Stromal cell of bone marrow (primary cell): ENCODE data around the gene CRYL1.
A peak's percentile ranks its signal among the peaks of the same experiment; 100 is the strongest.

Experiments
- DNase-seq: peaks from one replicate; pipeline ENCODE4 v3.0.0-alpha.2; 2012; ENCODE audit warnings: low read depth

The CRYL1 gene

DNA sequence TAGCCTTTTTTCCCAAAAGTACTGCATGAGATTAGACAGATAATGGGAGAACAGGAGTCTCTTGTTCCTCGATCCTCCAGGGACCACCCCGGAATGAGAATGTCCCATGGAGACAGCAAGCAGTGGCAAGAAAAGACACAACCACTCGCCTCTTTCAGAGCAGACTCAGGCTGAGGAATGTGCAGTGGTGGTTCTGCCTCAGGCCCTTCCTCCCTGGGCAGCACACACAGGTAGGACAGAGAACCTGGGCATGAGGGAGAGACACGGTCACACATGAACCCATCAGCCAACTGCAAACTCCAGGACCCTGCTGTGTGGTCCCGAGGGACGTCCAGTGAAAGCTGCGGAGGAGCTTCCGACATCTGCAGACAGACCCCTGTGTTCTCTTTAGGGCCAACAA, 31.0 kb downstream of the CRYL1 start:
- no peak for DNase-seq

DNA sequence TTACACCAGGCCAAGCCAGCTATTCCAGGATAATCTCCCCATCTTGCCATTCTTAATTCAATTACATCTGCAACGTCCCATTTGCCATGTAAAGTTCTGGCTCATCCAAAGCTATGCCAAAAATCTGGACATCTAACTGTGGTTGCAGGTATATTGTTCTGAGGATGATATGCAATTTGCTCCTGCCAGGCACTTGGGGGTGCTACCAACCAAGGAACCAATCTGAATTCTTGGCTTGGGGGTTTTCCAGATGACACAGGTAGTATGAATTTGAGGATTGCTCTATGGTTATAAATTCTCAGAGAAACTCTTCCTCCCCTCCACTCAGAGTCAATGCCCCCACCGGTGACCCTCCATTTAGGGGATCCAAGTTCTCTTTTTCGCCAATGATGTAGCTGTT, 33.0 kb downstream of the CRYL1 start:
- no peak for DNase-seq

DNA sequence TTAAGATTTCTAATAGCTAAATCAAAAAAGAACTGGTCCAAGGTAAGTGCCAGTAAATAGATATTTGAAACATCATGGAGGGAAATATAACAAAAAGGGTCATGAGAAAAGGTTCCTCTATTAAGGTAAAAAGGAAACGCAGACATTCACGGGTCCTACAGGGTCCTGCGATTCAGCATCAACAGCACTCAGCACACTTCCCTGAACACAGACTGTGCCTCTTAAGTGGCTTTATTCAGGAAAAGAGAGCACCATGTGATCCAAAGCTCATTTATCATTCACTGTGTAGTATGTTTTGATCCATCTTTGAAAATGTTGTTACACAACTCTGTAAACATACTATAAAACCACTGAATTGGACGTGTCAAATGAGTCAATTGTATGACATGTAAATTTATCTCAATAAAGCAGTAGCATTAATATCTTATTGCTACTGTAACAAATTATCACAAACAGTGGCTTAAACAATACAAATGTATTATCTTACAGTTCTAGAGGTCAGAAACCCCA, 33.7 kb downstream of the CRYL1 start:
- DNase-seq = no peak

DNA sequence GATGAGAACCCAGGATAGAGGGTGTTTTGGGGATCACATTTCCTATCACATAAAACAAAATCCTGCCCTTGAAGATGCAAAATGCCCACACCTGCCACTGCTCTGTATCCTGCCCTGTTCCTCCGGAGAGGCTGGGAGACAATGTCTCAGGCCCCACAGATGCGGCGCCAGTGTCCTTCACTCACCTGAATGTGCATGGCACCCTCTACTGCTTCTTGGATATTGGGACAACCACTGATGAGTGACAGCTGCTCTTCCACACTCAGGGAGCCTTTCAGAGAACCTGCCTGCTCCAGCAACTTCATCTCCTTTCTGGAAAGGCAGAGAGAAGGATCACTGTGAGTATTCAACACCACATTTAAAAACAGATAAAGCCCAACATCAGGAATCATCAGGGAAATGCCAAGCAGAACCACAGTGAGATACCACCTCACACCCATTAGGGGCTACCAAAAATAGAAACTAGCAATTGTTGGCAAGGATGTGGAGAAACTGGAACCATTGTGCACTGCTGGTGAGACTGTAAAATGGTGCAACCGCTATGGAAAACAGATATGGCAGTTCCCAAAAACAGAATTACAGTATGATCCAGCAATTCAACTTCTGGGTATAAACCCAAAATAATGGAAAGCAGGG, 36.4 kb downstream of the CRYL1 start:
- no peak for DNase-seq

DNA sequence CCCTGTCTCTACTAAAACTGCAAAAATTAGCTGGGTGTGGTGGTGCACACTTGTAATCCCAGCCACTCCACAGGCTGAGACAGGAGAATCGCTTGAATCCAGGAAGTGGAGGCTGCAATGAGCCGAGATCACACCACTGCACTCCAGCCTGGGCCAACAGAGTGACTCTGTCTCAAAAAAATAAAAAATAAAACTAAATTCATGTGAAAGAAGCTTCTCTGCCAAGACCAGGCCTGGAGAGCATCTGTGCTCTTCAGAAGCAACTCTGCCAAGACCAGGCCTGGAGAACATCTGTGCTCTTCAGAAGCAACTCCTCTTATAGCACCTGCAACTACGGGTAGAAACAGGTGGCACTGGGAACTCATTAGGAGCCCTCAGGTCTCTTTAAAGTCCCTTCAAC, 37.7 kb downstream of the CRYL1 start:
- no peak for DNase-seq

DNA sequence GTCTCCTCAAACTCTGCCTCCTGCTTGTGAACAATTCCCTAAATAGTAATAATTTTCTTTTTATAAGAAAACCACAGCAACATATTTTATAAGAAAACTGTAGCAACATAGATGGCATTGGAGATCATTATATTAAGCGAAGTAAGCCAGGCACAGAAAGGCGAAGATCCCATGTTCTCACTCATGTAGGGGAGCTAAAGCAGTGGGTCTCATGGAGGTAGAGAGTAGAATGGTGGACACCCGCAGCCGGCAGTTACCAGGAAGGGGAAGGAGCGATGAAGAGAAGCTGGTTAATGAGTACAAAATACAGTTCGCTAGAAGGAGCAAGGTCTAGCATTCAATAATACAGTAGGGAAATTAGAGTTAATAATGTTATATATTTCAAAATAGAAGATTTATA, 42.9 kb downstream of the CRYL1 start:
- no peak for DNase-seq

DNA sequence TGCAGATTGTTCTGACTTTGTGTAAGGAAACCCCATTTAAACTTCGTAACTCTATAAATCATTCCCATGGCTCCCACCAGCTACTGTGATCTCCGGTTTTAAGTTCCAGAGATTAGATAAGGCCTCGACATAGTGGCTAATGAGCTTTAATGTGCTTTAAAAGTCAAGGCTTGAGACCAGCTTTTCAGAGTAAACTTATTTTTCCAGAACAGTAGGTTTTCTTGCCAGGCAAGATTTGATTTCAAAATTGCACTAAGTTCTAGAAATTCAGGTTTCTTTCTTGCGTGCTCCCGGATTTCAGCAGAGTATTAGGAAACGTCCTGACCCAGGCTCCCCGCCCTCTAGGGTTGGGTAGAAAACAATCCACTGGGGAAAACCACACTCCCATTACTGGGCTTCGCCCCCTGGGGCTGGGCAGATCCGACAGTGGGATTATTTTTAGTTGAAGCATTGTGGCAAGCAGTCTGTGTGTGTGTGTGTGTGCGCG, 43.3 kb downstream of the CRYL1 start:
- no peak for DNase-seq

DNA sequence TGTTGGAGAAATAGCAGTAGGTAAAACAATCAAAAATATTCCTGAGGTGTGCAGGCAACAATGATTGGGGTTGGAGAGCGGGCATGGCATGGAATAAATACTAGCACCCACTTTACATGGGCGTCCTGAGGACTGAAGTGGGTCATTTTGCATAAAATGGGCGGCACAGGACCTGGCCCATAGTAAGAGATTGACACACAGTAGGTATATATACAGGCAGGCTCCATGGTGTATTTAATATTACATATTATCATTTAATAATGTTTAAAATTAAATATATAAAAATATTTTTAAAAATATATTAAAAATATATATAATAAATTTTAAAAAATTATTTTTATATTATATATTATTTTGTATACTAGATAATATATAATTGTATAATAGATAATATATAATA, 48.3 kb downstream of the CRYL1 start:
- DNase-seq = no peak

DNA sequence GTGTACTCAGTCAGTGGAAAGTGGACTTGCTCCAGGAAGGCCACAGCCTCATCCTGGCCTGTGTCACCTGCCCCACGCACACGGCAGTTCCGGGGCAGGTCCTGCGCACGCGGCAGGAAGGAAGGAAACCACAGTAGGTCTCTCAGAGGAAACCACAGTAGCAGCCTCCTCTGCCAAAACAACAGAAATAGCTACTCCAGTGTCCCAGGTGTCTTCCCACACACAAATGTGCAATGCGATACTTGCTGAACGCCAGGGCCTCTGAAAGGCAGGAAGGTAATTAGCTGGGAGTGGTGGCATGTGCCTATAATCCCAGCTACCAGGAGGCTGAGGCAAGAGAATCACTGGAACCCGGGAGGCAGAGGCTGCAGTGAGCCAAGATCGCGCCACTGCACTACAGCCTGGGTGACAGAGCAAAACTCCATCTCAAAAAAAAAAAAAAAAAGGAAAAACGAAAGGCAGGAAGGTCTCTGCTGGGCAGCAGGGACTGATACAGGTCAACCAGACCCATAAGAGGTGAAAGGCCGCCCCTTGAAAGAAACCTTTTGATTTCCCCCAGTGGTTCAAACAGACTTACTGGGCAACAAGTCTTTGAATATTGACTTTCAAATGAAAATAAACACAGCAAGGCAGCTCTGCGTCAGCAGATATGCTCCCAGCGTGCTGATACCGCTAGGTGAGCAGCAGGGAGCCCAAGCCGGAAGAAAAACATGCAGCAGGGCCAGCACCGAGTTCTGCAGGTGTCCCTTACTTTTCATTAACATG, 49.5 kb downstream of the CRYL1 start:
- no peak for DNase-seq

DNA sequence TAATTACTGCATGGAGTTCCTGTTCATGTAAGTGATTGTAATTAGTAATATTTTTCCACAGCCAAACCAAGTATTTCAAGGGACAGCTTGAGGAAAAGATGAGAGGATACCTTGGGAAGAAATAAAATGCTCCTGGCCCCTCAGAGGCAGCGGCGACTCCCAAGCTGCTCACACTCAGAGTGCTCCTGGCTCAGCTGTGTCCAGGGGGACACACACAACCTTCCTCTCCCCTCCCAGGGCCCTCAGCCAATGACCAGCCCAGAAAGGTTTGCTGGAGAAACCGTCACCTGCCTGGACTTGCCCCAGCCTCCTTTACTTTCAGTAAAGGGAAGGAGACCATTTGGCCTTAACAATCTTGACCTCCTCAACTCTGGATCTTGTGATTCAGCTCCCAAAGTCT, 51.1 kb downstream of the CRYL1 start:
- DNase-seq = no peak

DNA sequence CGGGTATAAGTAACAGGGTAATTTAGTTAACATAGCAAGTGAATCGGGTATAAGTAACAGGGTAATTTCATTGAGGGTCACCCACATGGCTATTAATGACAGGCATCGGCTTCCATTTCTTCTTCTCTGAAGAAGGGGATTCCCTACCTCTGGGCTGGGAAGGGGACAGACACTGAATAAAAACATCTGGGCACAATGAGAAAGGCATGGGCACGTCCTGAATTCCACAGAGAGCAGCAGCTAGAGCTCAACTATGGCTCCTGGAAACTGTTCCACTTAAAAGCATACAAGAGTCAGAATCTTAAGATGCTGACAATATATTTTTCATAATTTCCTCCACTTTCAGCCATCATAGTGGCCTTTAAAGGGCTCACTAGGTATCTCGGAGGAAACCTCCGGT, 51.8 kb downstream of the CRYL1 start:
- no peak for DNase-seq

DNA sequence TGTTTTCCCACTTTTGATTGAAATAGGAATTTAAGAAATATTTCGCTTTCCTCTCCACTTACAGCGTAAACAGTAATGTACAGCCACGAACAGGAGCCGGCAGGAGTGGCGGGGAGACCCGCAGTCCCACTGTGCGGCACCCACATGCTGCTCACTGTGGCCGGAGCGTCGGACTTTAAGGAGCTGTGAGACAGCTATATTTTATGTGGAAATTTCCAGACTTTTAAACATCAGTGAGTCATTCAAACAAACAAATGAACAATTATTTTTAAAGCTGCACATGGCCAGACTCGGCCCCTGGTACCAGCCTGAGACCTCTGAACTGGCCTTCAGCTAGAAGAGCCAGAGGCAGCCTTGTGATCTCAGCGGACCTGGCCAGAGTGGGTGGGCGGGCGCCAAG, 52.5 kb downstream of the CRYL1 start:
- no peak for DNase-seq

DNA sequence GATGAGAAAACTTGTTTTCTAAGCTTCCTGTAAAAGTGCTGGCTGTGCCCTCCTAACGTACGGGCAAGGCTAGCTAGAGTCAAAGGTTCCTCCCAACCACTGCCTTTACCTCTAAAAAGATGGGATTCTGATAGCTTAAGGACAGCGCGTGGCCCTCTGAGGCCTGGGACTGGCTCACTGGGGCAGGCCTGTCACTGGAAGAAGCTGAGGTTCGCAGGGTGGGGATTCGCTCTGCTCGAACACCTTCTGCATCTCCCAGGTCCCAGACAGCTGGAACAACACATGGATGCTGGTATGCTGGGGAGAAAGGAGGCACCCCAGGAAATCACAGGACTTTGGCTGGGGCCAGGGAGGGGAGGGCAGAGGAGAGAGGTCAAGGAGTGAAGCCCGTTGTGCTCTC, 53.1 kb downstream of the CRYL1 start:
- DNase-seq = no peak

DNA sequence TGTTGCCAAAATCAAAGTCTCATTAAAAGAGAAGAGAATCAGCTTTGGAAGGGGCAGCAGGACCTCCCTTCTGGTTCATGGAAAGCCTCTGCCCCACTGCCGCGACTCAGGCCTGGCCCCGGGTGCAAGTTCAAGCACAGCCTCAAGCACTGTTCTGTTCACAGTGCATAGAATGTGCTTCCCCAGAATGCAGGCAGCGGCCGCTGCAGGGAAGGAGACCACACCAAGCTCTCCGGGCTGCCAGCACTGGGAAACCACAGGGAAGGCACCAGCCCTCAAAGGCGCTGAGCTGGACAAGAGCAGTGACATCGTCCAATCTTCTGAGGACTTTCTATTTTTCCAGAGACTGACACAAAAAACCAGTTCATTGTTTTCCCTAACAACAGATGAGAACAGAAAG, 55.5 kb downstream of the CRYL1 start:
- DNase-seq = no peak

DNA sequence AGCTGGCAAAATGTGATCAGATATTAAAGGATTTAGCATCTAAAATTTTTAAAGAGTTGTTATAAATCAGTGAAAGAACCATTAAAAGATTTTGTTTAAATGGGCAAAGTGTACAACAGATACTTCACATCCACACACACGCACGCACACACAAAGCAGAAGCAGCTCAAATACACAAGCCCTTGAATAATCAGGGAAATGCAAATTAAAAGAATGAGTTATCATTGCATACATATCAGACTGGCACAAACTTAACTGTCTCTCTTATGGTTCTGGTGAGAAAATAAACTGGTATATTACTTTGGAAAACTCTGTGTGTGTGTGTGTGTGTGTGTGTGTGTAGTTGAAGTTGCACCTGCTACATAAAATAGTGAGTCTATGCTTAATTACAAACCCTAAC, 59.3 kb downstream of the CRYL1 start:
- DNase-seq = no peak

DNA sequence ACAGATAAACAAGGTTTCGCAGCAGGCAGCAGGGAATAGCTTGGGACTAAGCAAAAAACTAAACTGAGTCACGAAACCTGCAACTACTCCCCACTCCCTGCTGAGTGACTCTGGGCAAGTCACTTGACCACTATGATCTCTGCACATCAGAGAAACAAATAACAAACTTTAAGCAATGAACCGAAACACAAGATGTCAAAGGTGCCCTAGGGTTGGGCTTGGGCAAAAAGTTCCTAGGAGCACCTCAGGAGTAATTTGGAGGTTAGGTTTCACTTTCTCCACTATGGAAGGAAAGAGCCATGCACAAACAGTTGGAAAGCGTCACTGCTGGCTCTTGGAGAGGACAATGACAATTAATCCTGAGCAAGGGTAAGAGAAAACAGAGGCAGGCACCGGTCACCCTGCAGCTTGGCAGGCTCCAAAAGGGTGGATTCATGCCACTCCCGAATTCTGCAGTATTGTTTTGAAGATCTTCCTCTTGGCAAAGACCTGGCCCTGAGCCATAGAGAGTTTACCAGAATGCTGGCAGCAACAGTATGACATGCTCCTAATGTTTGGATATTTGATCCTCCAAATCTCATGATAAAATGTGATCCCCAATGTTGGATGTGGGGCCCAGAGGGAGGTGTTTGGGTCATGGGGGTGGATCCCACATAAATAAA, 60.3 kb downstream of the CRYL1 start:
- DNase-seq = no peak

DNA sequence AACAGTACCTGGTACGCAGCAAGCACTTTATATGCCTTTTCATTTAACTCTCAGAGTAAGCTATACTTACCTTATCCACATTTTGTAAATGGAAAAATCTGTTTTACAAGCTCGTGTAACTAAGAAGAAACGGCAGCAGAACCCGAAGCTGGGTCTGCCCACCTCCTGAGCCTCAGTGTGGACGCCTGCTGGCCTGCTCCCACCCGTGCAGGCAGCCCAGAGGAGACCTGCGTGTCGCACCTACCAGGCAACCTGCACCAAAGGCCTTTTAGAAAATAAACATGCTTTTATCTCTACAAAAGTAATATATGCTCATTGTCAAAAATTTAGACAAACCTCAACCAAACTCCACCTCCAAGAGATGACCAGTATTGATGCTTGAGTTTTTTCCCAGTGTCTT, 62.7 kb downstream of the CRYL1 start:
- no peak for DNase-seq

DNA sequence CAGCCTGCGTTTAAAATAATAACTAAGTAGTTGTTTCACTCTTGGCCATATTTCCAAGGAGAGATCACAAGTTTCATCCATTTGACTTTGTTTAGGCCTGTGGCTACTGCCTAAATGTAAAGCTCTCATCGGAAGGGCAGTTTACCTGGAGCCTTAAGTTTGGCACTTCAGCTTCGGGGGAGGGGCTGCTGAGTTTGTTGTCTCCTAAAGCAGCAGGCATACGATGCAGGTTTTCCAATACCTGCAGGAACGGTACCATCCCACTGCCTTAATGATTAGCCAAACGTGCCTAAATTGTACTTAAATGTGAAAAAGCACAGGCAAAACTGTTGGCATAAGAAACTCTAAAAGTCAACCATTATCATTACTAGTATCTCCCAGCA, 63.1 kb downstream of the CRYL1 start:
- no peak for DNase-seq

DNA sequence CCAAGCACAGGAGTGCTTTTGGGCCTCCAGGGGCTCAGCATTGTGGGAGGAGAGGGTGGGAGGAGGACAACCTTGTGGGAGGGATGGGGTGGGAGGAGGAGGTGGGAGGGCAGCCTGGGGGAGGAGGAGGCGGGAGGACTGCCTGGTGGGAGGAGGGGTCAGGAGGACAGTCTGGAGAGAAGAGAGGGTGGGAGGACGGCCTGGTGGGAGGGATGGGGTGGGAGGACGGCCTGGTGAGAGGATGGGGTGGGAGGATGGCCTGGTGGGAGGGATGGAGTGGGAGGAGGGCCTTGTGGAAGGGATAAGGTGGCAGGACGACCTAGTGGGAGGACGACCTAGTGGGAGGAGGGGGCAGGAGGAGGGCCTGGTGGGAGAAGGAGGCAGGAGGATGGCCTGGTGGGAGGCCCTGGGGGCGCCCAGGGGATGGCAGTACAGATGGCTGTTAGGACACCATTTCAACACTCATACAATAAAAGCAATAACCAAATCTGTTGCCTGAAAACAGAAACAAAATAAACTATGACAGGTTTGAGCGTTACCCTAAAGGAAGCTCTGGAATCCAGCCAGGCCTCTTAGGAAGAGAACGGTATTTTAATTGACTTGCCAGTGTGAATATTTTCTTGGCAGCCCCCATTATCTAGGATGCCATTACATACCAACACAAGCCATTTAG, 63.7 kb downstream of the CRYL1 start:
- no peak for DNase-seq

DNA sequence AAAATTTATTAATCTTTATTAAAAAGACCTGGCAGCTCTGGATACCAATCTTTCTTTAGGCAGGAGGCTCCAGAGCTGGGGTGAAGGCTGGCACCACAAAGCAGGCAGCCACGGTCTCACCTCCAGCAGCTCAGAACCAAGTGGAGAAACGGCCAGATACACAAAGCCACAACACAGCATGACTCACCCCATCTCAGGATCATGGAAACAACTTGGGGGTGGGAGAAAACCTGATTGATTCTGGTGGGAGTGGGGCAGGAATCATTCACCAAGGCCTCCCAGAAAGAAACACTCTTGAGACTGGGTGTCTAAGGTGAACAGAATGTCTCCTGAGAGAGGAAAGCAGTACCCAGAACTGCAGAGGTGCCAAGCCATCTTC, 64.2 kb downstream of the CRYL1 start:
- DNase-seq = peak; percentile 15

DNA sequence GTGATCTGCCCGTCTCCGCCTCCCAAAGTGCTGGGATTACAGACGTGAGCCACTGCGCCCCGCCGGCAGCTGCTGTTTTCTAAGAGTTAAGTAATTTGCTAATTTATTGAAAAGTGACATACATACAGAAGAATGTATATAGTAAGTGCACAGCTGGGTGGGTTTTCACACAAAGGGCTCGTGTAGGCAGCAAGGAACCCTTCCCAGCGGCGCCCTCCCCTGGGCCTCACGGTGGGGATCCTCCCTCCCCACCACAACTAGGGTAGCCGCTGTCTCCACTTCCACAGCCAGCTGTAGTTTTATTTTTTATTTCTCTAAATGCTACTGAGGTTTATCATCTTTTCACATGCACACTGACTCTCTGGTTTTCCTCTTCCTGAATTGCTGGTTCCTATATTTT, 64.9 kb downstream of the CRYL1 start:
- DNase-seq = no peak

DNA sequence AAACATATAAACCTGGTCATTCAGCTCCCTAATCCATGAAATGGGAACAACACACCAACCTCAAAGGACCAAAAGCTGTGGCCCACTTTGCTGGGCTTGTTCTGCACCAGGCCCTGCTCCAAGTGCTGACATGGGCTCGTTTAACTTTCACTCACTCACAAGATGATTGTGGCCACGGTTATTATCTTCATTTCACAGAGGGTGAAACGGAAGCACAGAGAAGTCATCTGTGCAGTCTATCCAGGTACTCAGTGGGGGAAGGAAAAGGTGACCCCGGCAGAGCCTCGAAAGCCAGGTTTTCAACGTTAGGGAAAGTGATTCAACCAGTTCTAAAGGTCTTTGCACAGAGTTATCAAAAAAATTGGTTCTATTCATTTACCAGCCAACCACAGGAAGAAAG, 68.0 kb downstream of the CRYL1 start:
- DNase-seq = no peak

DNA sequence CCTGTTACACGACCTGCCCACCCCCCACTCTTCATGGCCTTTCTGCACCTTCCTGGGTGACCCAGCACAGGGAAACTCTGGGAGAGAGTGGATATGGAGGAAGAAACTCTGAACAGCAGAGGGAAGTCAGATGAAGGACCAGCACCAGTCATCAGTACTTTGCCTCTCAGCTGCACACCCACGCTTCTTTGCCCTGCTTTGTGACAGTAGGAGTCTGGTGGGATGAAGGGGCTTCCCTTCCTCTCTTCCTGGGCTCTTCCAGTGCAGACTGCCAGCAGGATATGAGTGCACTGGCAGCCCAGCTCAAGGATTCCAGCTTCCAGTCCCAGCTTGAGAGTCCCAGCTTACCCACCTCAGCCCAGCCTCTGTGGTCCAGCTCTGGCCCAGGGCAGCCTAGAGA, 68.9 kb downstream of the CRYL1 start:
- no peak for DNase-seq
